Measurements from ENCODE around the gene COL23A1. TPM values are rescaled to one million over a fixed set of nuclear protein-coding genes. Genes with fewer than 3 reads are reported as not detected.

Gene COL23A1
- total and polyA plus RNA-seq, 3 experiments from 2014 or later, result 0.20 to 0.28 TPM; not detected in 1

DNA sequence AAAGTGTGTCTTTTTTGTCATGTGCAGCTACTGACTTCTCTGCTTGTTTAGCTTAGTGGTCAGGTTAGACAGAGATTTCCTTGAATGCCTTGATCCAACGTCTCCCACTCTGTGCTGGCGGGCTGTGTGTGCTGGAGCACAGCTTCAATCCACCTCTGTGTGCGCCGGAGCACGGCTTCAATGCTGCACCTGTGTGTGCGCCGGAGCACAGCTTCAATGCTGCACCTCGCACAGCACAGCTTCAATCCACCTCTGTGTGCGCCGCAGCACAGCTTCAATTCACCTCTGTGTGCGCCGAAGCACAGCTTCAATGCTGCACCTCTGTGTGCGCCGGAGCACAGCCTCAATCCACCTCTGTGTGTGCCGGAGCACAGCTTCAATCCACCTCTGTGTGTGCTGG, 288.6 kb downstream of the COL23A1 start:
- Histone ChIP-seq H3K9me3 (ENCODE audit: low read length) (no peaks in the 10 kb centered on the region), H3K36me3 (ENCODE audit: insufficient read depth, low read length) (no peaks in the 10 kb centered on the region), H3K4me3 (ENCODE audit: low read length) (no peak overlapping the region), H3K4me1 (ENCODE audit: insufficient read depth, low read length) (no peaks in the 10 kb centered on the region), H3K27ac (ENCODE audit: low read depth, low read length) (no peak overlapping the region), H3K27me3 (ENCODE audit: insufficient read depth, low read length, poor library complexity, severe bottlenecking) (no peaks in the 10 kb centered on the region)
- no peak overlapping the region for H3K4me3 Mint-ChIP-seq
- no peak for DNase-seq
- H3K4me1 Mint-ChIP-seq, result no peaks in the 10 kb centered on the region
- H3K27me3 Mint-ChIP-seq, result peaks cover 6 to 18% of the 10 kb centered on the region in 2 donors
- H3K27ac Mint-ChIP-seq, result no peak overlapping the region
- H3K9me3 Mint-ChIP-seq, result peaks cover 0 to 4% (median 3%) of the 10 kb centered on the region in 5 donors
- ChIA-PET CTCF (no interaction called here), POLR2A (no interaction called here)
- peaks cover 0 to 4% (median 0%) of the 10 kb centered on the region in 3 donors for H3K36me3 Mint-ChIP-seq

GRCh38 chr5:178298283-178298807, 291.8 kb downstream of the COL23A1 start:
- H3K4me1 Mint-ChIP-seq, result no peaks in the 10 kb centered on the region
- no peaks in the 10 kb centered on the region for H3K36me3 ChIP-seq (ENCODE audit: insufficient read depth, low read length)
- no peak overlapping the region for H3K4me3 Mint-ChIP-seq
- no peak overlapping the region for H3K27ac Mint-ChIP-seq
- no peak overlapping the region for H3K27ac ChIP-seq (ENCODE audit: low read depth, low read length)
- no peaks in the 10 kb centered on the region for H3K4me1 ChIP-seq (ENCODE audit: insufficient read depth, low read length)
- no peak for DNase-seq
- peaks cover 0 to 4% (median 3%) of the 10 kb centered on the region in 5 donors for H3K9me3 Mint-ChIP-seq
- POLR2A ChIA-PET, result no interaction called here
- CTCF ChIA-PET, result no interaction called here
- H3K4me3 ChIP-seq (ENCODE audit: low read length), result no peak overlapping the region
- H3K9me3 ChIP-seq (ENCODE audit: low read length), result no peaks in the 10 kb centered on the region
- H3K27me3 Mint-ChIP-seq, result peaks cover 0 to 7% of the 10 kb centered on the region in 2 donors
- peaks cover 0 to 4% (median 0%) of the 10 kb centered on the region in 3 donors for H3K36me3 Mint-ChIP-seq
- no peaks in the 10 kb centered on the region for H3K27me3 ChIP-seq (ENCODE audit: insufficient read depth, low read length, poor library complexity, severe bottlenecking)

GRCh38 chr5:178297751-178298150, 292.4 kb downstream of the COL23A1 start:
- ChIA-PET CTCF (no interaction called here), POLR2A (no interaction called here)
- no peak overlapping the region for H3K27ac ChIP-seq (ENCODE audit: low read depth, low read length)
- H3K4me1 Mint-ChIP-seq, result no peaks in the 10 kb centered on the region
- H3K9me3 ChIP-seq (ENCODE audit: low read length), result no peaks in the 10 kb centered on the region
- H3K27ac Mint-ChIP-seq, result no peak overlapping the region
- H3K4me3 Mint-ChIP-seq, result no peak overlapping the region
- no peak for DNase-seq
- no peaks in the 10 kb centered on the region for H3K4me1 ChIP-seq (ENCODE audit: insufficient read depth, low read length)
- peaks cover 0 to 4% (median 3%) of the 10 kb centered on the region in 5 donors for H3K9me3 Mint-ChIP-seq
- peaks cover 0 to 4% (median 0%) of the 10 kb centered on the region in 3 donors for H3K36me3 Mint-ChIP-seq
- peaks cover 0 to 7% of the 10 kb centered on the region in 2 donors for H3K27me3 Mint-ChIP-seq
- no peaks in the 10 kb centered on the region for H3K36me3 ChIP-seq (ENCODE audit: insufficient read depth, low read length)
- no peaks in the 10 kb centered on the region for H3K27me3 ChIP-seq (ENCODE audit: insufficient read depth, low read length, poor library complexity, severe bottlenecking)
- no peak overlapping the region for H3K4me3 ChIP-seq (ENCODE audit: low read length)

GRCh38 chr5:178296066-178296465, 294.1 kb downstream of the COL23A1 start:
- Histone ChIP-seq H3K36me3 (ENCODE audit: insufficient read depth, low read length) (no peaks in the 10 kb centered on the region), H3K4me3 (ENCODE audit: low read length) (no peak overlapping the region), H3K27ac (ENCODE audit: low read depth, low read length) (no peak overlapping the region), H3K4me1 (ENCODE audit: insufficient read depth, low read length) (no peaks in the 10 kb centered on the region), H3K9me3 (ENCODE audit: low read length) (no peaks in the 10 kb centered on the region), H3K27me3 (ENCODE audit: insufficient read depth, low read length, poor library complexity, severe bottlenecking) (no peaks in the 10 kb centered on the region)
- H3K9me3 Mint-ChIP-seq, result peaks cover 0 to 3% (median 3%) of the 10 kb centered on the region in 5 donors
- H3K36me3 Mint-ChIP-seq, result peaks cover 0 to 4% (median 0%) of the 10 kb centered on the region in 3 donors
- peaks cover 3 to 15% of the 10 kb centered on the region in 2 donors for H3K27me3 Mint-ChIP-seq
- no peak for DNase-seq
- no peaks in the 10 kb centered on the region for H3K4me1 Mint-ChIP-seq
- no peak overlapping the region for H3K27ac Mint-ChIP-seq
- POLR2A ChIA-PET, result no interaction called here
- CTCF ChIA-PET, result no interaction called here
- no peak overlapping the region for H3K4me3 Mint-ChIP-seq

DNA sequence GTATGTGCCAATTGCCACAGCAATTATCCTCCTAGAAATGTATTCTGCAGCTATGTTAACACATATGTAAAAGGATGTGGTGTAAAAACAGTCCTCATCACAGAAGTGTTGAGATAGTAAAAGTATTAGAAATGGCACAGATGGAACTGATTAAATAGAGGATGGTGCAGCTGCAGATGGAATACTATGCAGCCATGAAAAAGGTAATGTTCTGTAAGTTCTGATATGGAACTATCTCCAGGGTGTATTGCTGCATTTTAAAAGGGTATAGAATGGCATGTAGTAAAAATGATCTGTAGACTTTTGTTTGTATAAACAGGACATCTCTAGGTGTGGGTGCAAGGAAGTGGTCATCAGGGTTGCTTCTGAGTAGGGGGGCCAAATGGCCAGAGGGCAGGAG, 294.6 kb downstream of the COL23A1 start:
- Mint-ChIP-seq H3K4me3 (no peak overlapping the region), H3K4me1 (no peaks in the 10 kb centered on the region), H3K36me3 (no peaks in the 10 kb centered on the region), H3K27ac (no peak overlapping the region), H3K9me3 (no peaks in the 10 kb centered on the region), H3K27me3 (peaks cover 6 to 15% of the 10 kb centered on the region in 2 donors)
- no peaks in the 10 kb centered on the region for H3K4me1 ChIP-seq (ENCODE audit: insufficient read depth, low read length)
- H3K4me3 ChIP-seq (ENCODE audit: low read length), result no peak overlapping the region
- DNase-seq, result no peak
- no peaks in the 10 kb centered on the region for H3K36me3 ChIP-seq (ENCODE audit: insufficient read depth, low read length)
- no peaks in the 10 kb centered on the region for H3K27me3 ChIP-seq (ENCODE audit: insufficient read depth, low read length, poor library complexity, severe bottlenecking)
- H3K9me3 ChIP-seq (ENCODE audit: low read length), result no peaks in the 10 kb centered on the region
- ChIA-PET POLR2A (no interaction called here), CTCF (no interaction called here)
- no peak overlapping the region for H3K27ac ChIP-seq (ENCODE audit: low read depth, low read length)

GRCh38 chr5:178293815-178294214, 296.4 kb downstream of the COL23A1 start:
- Mint-ChIP-seq H3K27me3 (peaks cover 10 to 24% of the 10 kb centered on the region in 2 donors), H3K4me1 (no peaks in the 10 kb centered on the region), H3K4me3 (no peak overlapping the region), H3K9me3 (no peaks in the 10 kb centered on the region), H3K27ac (no peak overlapping the region), H3K36me3 (no peaks in the 10 kb centered on the region)
- H3K27ac ChIP-seq (ENCODE audit: low read depth, low read length), result no peak overlapping the region
- DNase-seq, result no peak
- no peaks in the 10 kb centered on the region for H3K4me1 ChIP-seq (ENCODE audit: insufficient read depth, low read length)
- ChIA-PET POLR2A (no interaction called here), CTCF (no interaction called here)
- no peaks in the 10 kb centered on the region for H3K36me3 ChIP-seq (ENCODE audit: insufficient read depth, low read length)
- no peaks in the 10 kb centered on the region for H3K9me3 ChIP-seq (ENCODE audit: low read length)
- no peaks in the 10 kb centered on the region for H3K27me3 ChIP-seq (ENCODE audit: insufficient read depth, low read length, poor library complexity, severe bottlenecking)
- H3K4me3 ChIP-seq (ENCODE audit: low read length), result no peak overlapping the region

DNA sequence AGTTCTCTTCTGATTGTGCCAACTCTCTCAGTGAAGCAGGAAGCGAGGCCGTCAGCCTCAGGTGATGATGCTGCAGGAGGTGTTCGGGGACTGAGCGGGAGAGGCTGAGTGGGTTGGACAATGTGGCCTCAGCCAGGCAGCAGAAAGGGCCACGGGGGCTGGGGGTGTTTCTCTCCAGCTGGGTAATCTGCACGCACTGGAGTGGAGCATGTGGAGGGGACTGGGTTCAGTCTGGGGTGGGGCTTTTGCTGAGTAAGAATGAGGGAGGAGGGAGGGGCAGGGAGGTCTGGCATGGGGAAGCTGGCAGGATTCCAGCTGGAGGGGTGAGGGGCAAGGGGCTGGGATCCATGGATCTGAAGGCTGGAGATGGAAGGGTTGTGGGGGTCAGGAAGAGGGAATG, 296.8 kb downstream of the COL23A1 start:
- no peaks in the 10 kb centered on the region for H3K9me3 ChIP-seq (ENCODE audit: low read length)
- Mint-ChIP-seq H3K9me3 (no peaks in the 10 kb centered on the region), H3K27ac (no peak overlapping the region), H3K4me3 (no peak overlapping the region), H3K4me1 (no peaks in the 10 kb centered on the region), H3K27me3 (peaks cover 12 to 25% of the 10 kb centered on the region in 2 donors), H3K36me3 (no peaks in the 10 kb centered on the region)
- ChIA-PET CTCF (no interaction called here), POLR2A (no interaction called here)
- no peak overlapping the region for H3K4me3 ChIP-seq (ENCODE audit: low read length)
- H3K27me3 ChIP-seq (ENCODE audit: insufficient read depth, low read length, poor library complexity, severe bottlenecking), result no peaks in the 10 kb centered on the region
- H3K36me3 ChIP-seq (ENCODE audit: insufficient read depth, low read length), result no peaks in the 10 kb centered on the region
- DNase-seq, result no peak
- H3K27ac ChIP-seq (ENCODE audit: low read depth, low read length), result no peak overlapping the region
- H3K4me1 ChIP-seq (ENCODE audit: insufficient read depth, low read length), result no peaks in the 10 kb centered on the region

- no peak for DNase-seq
- H3K4me3 ChIP-seq (ENCODE audit: low read length), result no peak overlapping the region
- no peak overlapping the region for H3K27ac ChIP-seq (ENCODE audit: low read depth, low read length)
- Mint-ChIP-seq H3K27me3 (peaks cover 14 to 25% of the 10 kb centered on the region in 2 donors), H3K27ac (peak overlapping the region in 1 of 8 donors; percentile 63), H3K4me3 (no peak overlapping the region), H3K9me3 (no peaks in the 10 kb centered on the region), H3K4me1 (no peaks in the 10 kb centered on the region), H3K36me3 (no peaks in the 10 kb centered on the region)
- H3K9me3 ChIP-seq (ENCODE audit: low read length), result no peaks in the 10 kb centered on the region
- H3K36me3 ChIP-seq (ENCODE audit: insufficient read depth, low read length), result no peaks in the 10 kb centered on the region
- POLR2A ChIA-PET, result no interaction called here
- CTCF ChIA-PET, result no interaction called here
- H3K27me3 ChIP-seq (ENCODE audit: insufficient read depth, low read length, poor library complexity, severe bottlenecking), result no peaks in the 10 kb centered on the region
- H3K4me1 ChIP-seq (ENCODE audit: insufficient read depth, low read length), result no peaks in the 10 kb centered on the region
Measured at GRCh38 chr5:178292826-178293205, 297.4 kb downstream of the COL23A1 start.
